Caco-2 (cell line): Measurements from ENCODE around the gene KCNQ1OT1. TPM values are rescaled to one million over a fixed set of nuclear protein-coding genes. Genes with fewer than 3 reads are reported as not detected.

Source experiments
- BruUV-seq: library from RNA; stranded (reverse); fragments of 400-500 nt; replicated peaks from 2 replicates; lab custom pipeline; 2021; lab: Mats Ljungman, UMichigan
- CTCF ChIA-PET: fragments of 300-600 bp; sonication (Branson Sonifier 250); formaldehyde crosslinking; loops from one replicate; lab custom pipeline; 2022; ENCODE audit warnings: antibody characterized with exemption; lab: Charles Lee
- POLR2A ChIA-PET: fragments of 300-600 bp; sonication (Branson Sonifier 250); formaldehyde crosslinking; loops from one replicate; lab custom pipeline; 2022; ENCODE audit warnings: antibody characterized with exemption; lab: Charles Lee
- DNase-seq, 2 experiments: peaks; one replicate each; pipeline versions ENCODE4 v3.0.0 to v3.0.0-alpha.2; 2020 to 2022
- H3K27me3 ChIP-seq: replicated peaks from 2 replicates; pipeline ENCODE4 v1.6.0; 2011; ENCODE audit warnings: low read length; ENCODE audit not compliant: control insufficient read depth, insufficient read depth
- H3K36me3 ChIP-seq: 2 replicates; pipeline ENCODE4 v1.5.1; 2011; ENCODE audit warnings: low read length; ENCODE audit not compliant: control insufficient read depth, insufficient read depth
- H3K4me1 ChIP-seq: fragments of 250-450 bp; sonication (Bioruptor Pico); 2 replicates; pipeline ENCODE4 v1.5.1; 2020; ENCODE audit warnings: mild to moderate bottlenecking
- H3K4me3 ChIP-seq: 2 replicates; pipeline ENCODE4 v1.5.1; 2011; ENCODE audit warnings: low read depth, mild to moderate bottlenecking, control low read depth, low read length
- H3K9me3 ChIP-seq: fragments of 250-450 bp; sonication (Bioruptor Pico); 2 replicates; pipeline ENCODE4 v1.5.1; 2020; ENCODE audit warnings: mild to moderate bottlenecking, moderate library complexity
- H3K27ac Mint-ChIP-seq: one replicate; pipeline ENCODE4 v1.8.0; 2022; ENCODE audit warnings: mixed read lengths; ENCODE audit not compliant: unreplicated experiment
- H3K27me3 Mint-ChIP-seq: one replicate; pipeline ENCODE4 v1.8.0; 2022; ENCODE audit warnings: mixed read lengths; ENCODE audit not compliant: insufficient read depth, unreplicated experiment
- H3K36me3 Mint-ChIP-seq: one replicate; pipeline ENCODE4 v1.8.0; 2022; ENCODE audit warnings: mild to moderate bottlenecking, mixed read lengths; ENCODE audit not compliant: insufficient read depth, unreplicated experiment
- H3K4me1 Mint-ChIP-seq: one replicate; pipeline ENCODE4 v1.8.0; 2022; ENCODE audit warnings: low read depth, mixed read lengths; ENCODE audit not compliant: unreplicated experiment
- H3K4me3 Mint-ChIP-seq: one replicate; pipeline ENCODE4 v1.8.0; 2022; ENCODE audit warnings: mild to moderate bottlenecking, moderate library complexity, mixed read lengths; ENCODE audit not compliant: unreplicated experiment
- H3K9me3 Mint-ChIP-seq: one replicate; pipeline ENCODE4 v1.8.0; 2022; ENCODE audit warnings: mixed read lengths; ENCODE audit not compliant: unreplicated experiment
- intact Hi-C: fragments of 100-400 bp; cut with micrococcal nuclease; formaldehyde crosslinking; loops from one replicate; pipeline ENCODE4 v1.10.0; 2022; ENCODE audit not compliant: unreplicated experiment
- total RNA-seq: library from RNA; stranded (reverse); gene quantifications from 2 replicates; pipeline ENCODE4 v1.2.3, GENCODE V29; 2022
- TF ChIP-seq, protein P1 (sequence below), 2 experiments: fragments of 200-600 bp in 1 of 2; IDR thresholded peaks; 1 replicate in 1 of 2; 2 replicates in 1 of 2; pipeline versions ENCODE4 v1.5.1 to v1.8.0; 2011 to 2022; ENCODE audit warnings: antibody characterized with exemption in 1 of 2, control low read depth in 1 of 2, inconsistent platforms in 1 of 2, low read depth in 1 of 2, low read length in 1 of 2, mild to moderate bottlenecking in 1 of 2, moderate library complexity in 1 of 2; ENCODE audit not compliant: insufficient read depth in 1 of 2, severe bottlenecking in 1 of 2, unreplicated experiment in 1 of 2

KCNQ1OT1 gene
- total RNA-seq, 1 experiment from 2014 or later, result 7.5 TPM

DNA sequence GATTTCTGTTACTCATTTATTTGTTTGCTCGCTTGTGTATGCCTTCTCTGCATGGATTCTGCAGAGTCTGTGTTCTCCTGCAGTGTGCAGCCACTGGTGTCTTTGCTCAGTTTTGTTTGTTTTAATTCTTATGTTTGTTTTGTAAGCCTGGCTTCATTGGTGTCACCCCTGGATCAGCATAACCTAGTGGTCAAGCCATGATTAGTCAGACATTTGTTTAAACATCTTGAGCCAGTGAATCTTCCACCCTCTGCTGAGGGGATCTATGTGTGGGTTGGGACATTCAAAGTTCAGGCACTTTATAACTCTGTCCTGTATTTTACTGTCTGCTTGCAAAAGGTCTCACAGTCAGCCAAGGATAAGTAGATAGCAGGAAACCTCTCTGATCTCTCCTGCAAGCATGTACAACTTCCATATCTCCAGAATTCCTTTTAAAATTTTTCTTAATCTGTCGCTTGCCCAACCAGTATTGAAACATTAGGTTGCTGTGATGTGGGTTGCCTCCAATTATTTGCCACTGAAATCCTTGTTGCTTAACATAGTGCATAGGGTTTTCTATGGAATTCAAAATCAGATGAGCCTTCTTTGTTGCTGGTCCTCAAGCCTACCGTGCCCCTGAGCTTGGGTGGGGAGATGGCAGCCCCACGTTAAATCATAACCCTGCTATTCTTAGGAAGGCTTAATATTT is 86.8 kb downstream of the KCNQ1OT1 start:
- TF ChIP-seq, protein P1, sequence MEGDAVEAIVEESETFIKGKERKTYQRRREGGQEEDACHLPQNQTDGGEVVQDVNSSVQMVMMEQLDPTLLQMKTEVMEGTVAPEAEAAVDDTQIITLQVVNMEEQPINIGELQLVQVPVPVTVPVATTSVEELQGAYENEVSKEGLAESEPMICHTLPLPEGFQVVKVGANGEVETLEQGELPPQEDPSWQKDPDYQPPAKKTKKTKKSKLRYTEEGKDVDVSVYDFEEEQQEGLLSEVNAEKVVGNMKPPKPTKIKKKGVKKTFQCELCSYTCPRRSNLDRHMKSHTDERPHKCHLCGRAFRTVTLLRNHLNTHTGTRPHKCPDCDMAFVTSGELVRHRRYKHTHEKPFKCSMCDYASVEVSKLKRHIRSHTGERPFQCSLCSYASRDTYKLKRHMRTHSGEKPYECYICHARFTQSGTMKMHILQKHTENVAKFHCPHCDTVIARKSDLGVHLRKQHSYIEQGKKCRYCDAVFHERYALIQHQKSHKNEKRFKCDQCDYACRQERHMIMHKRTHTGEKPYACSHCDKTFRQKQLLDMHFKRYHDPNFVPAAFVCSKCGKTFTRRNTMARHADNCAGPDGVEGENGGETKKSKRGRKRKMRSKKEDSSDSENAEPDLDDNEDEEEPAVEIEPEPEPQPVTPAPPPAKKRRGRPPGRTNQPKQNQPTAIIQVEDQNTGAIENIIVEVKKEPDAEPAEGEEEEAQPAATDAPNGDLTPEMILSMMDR (IDR thresholded peaks at IDR 0.05; ENCODE audit: insufficient read depth in 1 of 2, low read depth in 1 of 2, low read length in 1 of 2, severe bottlenecking in 1 of 2, unreplicated experiment in 1 of 2), result no peak
- H3K4me1 ChIP-seq, result no peaks in the 10 kb centered on the region
- H3K9me3 Mint-ChIP-seq, result no peaks in the 10 kb centered on the region
- H3K36me3 Mint-ChIP-seq, result no peaks in the 10 kb centered on the region
- ChIA-PET CTCF (no interaction called here), POLR2A (no interaction called here)
- intact Hi-C loops, result loop anchor here (2.0 kb wide), 1 partner anchor 80 kb away; no protein-coding TSS in a partner anchor
- no peaks in the 10 kb centered on the region for H3K36me3 ChIP-seq
- peaks cover 18% of the 10 kb centered on the region for H3K27me3 Mint-ChIP-seq
- peak; percentile 32 to 35 for DNase-seq
- H3K4me3 Mint-ChIP-seq, result no peak overlapping the region
- no TSS peak for BruUV-seq
- no peaks in the 10 kb centered on the region for H3K4me1 Mint-ChIP-seq
- no peak overlapping the region for H3K27ac Mint-ChIP-seq
- no peaks in the 10 kb centered on the region; the same call in 1 of the 2 replicates for H3K27me3 ChIP-seq
- no peak overlapping the region for H3K4me3 ChIP-seq
- no peaks in the 10 kb centered on the region for H3K9me3 ChIP-seq

DNA sequence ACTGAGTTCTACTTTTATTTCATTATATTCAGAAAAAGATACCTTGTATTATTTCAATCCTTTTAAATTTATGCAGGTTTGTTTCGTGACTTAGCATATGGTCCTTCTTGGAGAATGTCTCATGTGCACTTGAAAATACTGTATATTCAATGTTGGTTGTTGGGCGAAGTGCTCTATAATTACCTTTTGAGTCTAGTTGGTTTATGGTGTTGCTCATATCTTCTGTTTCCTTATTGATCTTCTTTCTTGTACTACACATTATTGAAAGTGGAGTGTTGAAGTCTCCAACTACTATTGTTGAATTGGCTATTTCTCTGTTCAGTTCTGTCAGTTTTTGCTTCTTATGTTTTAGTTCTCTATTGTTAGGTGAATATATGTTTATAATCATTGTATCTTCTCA is 90.4 kb downstream of the KCNQ1OT1 start:
- H3K27ac Mint-ChIP-seq, result no peak overlapping the region
- Histone ChIP-seq H3K36me3 (no peaks in the 10 kb centered on the region), H3K27me3 (no peaks in the 10 kb centered on the region; the same call in 1 of the 2 replicates), H3K9me3 (no peaks in the 10 kb centered on the region; the same call in 1 of the 2 replicates), H3K4me1 (no peaks in the 10 kb centered on the region), H3K4me3 (no peak overlapping the region)
- ChIA-PET POLR2A (no interaction called here), CTCF (no interaction called here)
- intact Hi-C loops, result no loop called here
- DNase-seq, result no peak
- H3K4me3 Mint-ChIP-seq, result no peak overlapping the region
- no peaks in the 10 kb centered on the region for H3K36me3 Mint-ChIP-seq
- peaks cover 31% of the 10 kb centered on the region for H3K27me3 Mint-ChIP-seq
- no peaks in the 10 kb centered on the region for H3K4me1 Mint-ChIP-seq
- TF ChIP-seq, protein P1 (IDR thresholded peaks at IDR 0.05; ENCODE audit: insufficient read depth in 1 of 2, low read depth in 1 of 2, low read length in 1 of 2, severe bottlenecking in 1 of 2, unreplicated experiment in 1 of 2), result no peak
- no peaks in the 10 kb centered on the region for H3K9me3 Mint-ChIP-seq
- no TSS peak for BruUV-seq

DNA sequence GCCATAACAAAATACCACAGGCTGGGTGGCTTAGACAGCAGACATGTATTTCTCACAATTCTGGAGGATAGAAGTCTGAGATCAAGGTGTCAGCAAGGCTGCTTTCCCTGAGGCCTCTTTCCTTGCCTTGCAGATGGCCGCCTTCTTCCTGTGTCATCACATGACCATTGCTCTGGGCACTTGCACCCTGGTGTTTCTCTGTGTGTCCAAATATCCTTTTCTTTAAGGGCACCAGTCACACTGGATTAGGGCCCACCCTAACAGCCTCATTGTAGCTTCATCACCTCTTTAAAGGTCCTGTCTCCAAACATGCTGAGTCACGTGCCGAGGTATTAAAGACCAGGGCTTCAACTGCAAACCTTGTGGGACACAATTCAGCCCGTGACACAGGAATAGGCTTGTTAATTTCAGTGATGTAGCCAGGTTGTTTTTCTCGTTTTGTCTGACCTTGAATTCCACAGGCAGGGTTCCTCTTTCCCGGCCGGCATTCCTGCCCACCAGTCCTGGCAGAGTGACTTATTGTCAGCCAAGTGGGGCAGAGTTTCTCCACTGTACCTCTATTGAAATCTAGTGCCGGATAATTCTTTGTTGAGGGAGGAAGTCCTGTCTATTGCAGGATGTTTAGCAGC is 100.1 kb downstream of the KCNQ1OT1 start:
- CTCF ChIA-PET, result no interaction called here
- Mint-ChIP-seq H3K4me3 (no peak overlapping the region), H3K27ac (no peak overlapping the region), H3K27me3 (peaks cover 17% of the 10 kb centered on the region), H3K4me1 (no peaks in the 10 kb centered on the region), H3K9me3 (no peaks in the 10 kb centered on the region), H3K36me3 (no peaks in the 10 kb centered on the region)
- Histone ChIP-seq H3K27me3 (no peaks in the 10 kb centered on the region), H3K36me3 (no peaks in the 10 kb centered on the region), H3K4me1 (no peaks in the 10 kb centered on the region), H3K4me3 (no peak overlapping the region), H3K9me3 (0 out of 2 replicates have a peak, but pooled peaks cover 9% of the 10 kb centered on the region)
- POLR2A ChIA-PET, result no interaction called here
- intact Hi-C loops, result no loop called here
- no TSS peak for BruUV-seq
- no peak for DNase-seq
- TF ChIP-seq, protein P1 (IDR thresholded peaks at IDR 0.05; ENCODE audit: insufficient read depth in 1 of 2, low read depth in 1 of 2, low read length in 1 of 2, severe bottlenecking in 1 of 2, unreplicated experiment in 1 of 2), result no peak
